Metanephros (tissue), 1 donor: Measurements from ENCODE around the gene NKX1-2. TPM values are rescaled to one million over a fixed set of nuclear protein-coding genes. Genes with fewer than 3 reads are reported as not detected.

Experiments
- total RNA-seq: library from RNA; depleted of rRNA; stranded (reverse); fragments of >200 nt; gene quantifications from one replicate; pipeline ENCODE4 v1.2.3, GENCODE V29; 2014

Gene NKX1-2
- not detected for total RNA-seq

DNA sequence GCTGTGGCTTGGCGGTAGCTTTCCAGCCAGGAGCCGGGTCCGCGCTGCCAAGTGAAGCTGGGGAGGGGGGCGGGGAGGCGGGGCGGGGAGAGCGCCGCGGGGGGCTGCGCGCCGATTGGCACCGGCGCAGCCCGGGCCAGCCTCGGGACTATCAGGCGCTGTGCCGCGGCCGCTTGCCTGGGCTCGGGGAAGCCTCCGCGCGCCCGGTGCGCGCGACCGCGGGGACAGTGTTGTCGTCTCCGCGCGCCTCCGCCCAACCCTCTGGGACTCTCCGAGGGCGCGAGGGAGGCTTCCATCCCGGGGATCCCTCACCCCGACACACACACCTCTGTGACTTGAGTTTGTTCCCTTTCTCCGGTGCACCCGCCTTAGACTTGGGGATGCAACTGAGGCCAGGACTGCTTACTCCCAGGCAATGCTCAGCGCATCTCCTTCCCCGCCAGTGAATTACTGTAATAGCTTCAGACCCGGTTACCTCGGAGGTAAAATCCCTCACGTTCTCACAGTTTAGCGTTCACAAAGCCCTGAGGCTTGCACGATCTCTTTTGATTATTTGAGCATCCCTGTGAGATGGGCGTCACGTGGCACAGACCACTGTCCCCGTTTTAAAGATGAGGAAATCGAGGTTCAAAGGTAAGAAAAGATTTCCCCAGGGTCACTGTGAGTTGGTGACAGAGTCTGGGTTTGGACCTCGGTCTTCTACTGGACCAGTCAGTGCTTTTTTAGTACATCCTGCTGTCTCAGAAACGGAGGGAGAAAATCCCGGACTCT, at the start of gene NKX1-2:
NKX1-2 (minus strand) TSS at position 24 of the 771 bp plus-strand sequence. CDS start 92 bp downstream, outside the sequence.

DNA sequence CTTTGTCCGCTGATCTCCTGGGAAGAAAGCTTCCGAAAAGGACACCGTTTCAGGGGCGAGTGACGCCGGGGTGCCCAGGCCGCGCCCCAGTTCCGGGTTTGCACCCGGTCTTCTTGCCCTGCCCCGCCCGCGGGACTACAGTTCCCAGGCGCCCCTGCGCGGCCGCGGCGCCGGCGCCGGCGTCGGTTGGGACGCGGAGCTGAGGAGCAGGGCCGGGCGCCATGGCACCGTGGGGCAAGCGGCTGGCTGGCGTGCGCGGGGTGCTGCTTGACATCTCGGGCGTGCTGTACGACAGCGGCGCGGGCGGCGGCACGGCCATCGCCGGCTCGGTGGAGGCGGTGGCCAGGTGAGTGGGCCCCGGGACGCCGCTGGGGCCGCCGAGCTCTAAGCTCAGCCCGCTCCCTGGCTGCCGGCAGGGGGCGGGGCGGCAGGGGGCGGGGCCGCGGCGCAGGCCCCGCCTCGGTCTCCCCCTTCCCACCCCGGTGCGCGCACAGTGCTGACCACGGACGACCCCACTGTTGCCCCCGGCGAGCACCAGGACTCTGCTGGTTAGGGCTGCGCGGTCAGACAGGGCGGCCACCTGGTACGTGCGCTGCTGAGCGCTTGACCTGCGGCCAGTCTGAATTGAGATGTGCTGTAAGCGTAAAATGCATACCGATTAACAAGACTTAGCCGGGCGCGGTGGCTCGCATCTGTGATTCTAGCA, 12.0 kb upstream of the NKX1-2 start, which contains the start of gene LHPP:
LHPP (plus strand) TSS at position 182 of the 706 bp plus-strand sequence; CDS start at position 222, 40 bp downstream.

DNA sequence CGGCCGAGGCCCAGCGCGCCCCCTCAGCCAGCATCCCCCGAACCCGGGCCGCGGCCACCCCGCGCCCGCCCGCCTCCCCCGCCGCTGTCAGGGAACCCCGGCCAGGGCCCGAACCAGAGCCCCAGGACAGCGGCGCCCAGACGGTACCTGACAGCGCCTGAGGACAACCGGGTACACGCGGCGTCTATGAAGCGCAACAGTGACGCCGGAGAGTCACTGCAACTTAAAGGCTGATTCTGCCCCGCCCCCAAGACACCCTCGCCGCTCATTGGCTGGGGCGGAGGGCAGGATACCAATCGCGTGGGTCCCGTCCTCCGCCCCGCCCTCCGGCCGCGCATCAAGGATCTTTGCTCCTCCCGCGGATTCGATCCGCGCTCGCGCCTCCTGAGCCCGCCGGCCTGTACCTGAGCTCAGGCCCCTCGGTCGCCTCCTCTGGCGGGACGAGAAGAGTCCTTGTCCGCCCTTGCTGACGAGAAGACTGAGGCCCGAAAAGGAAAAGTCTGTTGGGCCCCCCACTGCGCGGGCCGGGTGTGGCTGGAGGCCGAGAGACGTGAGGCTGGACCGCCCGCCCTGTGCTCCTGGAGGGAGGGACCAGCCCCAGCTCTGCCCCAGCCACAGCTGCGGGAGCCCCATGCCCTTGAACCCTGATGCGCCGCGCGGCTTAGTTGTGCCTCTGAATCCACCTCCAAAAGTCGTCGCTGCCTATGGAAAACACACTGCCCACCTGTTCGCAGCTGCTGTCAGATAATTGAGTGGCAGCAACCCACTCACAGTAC, 30.9 kb downstream of the NKX1-2 start, which contains the start of gene OAT:
OAT (minus strand) TSS at position 198 of the 776 bp plus-strand sequence. CDS start 6,752 bp downstream, outside the sequence.

Other genes with a start within 250 kb of the NKX1-2 start
- gene OAT, start 31.1 kb downstream of the NKX1-2 start, total RNA-seq, result 88.1 TPM
- gene LHPP, start 11.8 kb upstream of the NKX1-2 start, total RNA-seq, result 17.8 TPM